Ureter (tissue), 1 donor: ENCODE results near the gene DLG2. TPM values are rescaled to one million over a fixed set of nuclear protein-coding genes. Genes with fewer than 3 reads are reported as not detected.

Experiments used
- DNase-seq: peaks from one replicate; pipeline ENCODE4 v3.0.0-alpha.2; 2020; ENCODE audit warnings: low spot score
- total RNA-seq: library from RNA; stranded (reverse); gene quantifications from one replicate; pipeline ENCODE4 v1.2.4, GENCODE V29; 2023
- donor health status: DM: yes; HTN: yes; CAD: no.

DLG2 gene
- total RNA-seq, 1 donor from 2014 or later, result 19.5 TPM

DNA sequence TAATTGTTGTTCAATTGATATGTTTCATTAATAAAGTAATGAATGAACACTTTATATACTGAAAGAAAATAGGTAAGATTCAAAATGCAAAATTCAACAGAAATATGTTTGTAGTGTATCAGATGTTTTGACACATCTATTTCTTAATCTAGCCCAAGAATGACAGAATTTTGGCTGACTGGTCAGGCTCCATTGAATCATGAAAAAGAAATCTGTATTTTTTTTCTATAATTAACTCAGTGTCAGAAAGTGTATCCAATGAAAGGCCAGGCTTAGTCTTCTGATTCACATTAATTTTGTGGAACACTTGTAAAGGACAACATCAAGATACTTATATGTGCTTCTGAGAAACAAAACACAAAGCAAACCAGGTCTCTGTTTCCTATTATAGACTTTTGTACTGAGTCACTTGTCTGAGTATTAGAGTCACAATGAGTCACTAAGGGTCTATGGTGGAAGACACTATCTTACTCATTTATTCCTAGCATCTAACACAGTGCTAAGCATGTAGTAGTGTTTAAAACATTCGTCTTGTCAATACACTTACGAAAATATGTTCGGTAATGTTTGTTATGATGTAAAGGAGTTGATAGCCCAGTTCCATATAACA, 2043.3 kb downstream of the DLG2 start:
- no peak for DNase-seq

DNA sequence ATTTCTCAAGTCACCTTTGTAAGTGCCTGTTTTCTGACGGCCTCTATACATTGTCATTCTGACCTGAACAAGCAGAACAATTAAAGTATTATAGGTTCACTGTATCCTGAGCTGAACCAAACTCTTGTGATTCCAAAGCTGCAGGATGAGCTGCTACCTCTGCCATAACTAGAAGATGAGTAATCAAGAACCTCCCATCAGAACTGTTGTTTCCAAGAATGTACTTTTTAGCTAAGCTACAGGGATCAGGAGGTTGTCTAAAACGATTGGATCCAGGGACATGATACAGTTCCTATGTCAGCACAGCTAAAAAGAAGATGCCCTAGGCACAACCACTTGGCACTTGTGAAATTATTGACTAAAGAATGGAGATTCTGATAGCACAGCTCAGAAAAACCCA, 2052.6 kb downstream of the DLG2 start:
- DNase-seq, result no peak

DNA sequence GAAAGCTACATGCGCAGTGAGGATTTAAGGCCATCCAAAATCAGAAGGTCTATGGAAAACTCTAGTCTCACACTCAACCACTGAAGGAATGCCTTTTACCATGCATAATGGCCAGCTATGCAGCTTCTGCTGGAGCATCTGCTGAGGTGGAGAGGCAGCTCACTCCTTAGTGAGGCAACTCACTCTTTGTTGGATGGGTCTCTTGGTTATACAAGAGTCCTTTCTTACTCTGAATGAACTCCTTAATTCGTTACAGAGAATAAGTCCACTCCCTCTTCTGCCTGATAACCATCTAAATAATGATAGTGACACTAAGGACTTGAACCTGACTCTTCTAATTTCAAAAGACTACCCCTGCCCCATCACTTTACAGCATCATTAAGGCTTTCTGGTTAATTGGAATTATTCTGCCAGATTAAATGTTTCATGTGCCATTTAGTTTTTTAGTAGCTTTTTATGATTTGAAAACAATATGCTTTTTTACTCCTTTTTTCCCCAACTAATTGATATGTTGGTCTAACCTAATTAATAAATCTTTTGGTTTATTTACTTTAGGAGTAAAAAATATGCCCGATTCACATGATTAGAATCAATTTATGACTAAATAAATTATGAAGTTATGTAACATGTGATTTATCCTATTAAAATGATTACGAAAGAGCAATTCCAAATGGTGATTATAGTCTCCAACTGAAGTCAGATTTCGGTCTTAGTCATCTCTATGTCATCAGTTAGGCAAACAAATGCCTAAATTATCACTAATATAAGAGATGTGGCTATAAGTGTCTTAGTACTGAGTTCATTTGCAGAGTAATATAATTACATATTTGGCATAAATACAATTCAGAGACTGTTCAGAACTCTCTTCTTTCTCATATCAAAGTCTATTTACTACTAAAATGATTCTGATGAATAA, 2054.3 kb downstream of the DLG2 start:
- no peak for DNase-seq

DNA sequence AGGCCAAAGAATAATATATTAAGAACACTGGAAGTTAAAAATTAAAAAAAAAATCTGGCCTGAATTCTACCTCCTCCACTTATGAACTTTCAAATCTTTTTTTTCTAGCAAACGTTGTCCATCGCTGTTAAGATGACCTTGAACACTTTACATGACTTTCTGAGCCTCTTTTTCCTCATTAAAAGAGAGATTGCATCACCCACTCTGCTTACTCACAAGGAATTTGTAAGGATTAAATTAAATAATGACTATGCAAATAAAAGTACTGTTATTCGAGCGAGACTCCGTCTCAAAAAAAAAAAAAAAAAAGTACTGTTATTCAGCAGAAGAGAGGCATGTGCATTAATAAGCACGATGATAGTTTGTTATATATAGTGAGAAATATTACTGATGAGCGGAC, 2055.8 kb downstream of the DLG2 start:
- no peak for DNase-seq

DNA sequence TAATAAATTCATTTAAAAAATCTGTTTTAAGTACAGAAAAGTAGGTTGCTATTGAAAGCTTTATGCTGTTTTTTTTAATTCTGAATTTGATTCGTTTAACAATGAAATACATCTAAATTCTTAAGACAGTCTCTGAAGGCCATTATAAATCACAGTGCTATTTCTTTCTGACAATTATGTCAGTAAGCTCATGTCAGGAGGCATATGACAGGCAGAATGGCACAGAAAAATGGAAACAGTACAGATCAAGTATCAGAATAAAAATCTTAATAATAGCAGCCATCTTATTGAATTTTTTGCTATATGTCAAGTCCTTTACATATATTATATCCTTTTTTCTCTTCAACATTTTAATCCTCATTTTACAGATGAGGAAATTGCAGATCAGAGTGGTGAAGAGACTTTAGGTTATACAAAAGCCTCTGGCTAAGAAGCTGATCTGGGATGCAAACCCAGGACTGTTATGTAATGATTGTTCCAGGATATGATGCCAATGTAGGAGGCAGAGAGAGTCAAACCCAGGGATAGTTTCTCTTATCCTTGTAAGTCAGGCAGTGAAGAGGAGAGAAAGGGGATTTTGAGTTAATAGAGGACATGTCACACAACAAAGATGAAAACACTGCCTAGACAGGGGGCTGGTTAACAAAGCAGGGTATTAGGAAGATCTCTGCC, 2057.9 kb downstream of the DLG2 start:
- no peak for DNase-seq

DNA sequence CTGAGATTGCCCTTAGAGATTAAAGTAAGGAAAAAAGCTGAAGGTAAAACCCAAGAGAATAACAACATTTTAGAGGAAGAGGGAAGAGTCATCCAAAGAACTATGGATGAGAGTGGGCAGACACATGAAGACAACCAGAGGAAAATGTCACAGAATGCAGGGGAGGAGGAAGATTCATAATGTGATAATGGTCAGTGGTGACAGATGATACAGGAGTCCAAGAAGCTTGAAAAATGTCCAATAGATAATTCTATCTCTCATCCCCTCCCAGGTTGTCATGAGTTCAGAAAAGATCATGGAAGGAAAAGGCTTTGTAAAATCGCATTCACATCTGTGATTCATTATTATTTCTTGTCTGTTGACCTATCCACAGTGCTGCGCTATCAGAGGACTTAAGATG, 2058.6 kb downstream of the DLG2 start:
- no peak for DNase-seq

DNA sequence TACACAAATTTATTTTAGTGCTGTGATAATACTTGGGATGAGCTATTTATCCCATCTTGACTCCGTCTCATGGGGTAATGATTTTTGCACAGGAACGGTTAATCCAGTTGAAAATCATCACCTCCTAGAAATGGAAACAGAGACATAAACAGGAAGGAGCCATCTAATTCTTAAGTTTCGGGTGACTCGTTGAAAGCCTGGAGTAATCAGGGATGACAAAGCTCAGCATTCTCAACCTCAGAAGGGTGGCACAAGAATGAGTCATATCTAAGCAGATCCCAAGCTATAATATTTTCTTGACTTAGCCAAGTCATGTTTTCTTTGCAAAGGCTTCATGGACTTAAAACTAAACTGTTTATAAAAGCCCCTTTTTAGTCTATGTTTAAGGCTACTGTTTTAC, 2060.2 kb downstream of the DLG2 start:
- no peak for DNase-seq

DNA sequence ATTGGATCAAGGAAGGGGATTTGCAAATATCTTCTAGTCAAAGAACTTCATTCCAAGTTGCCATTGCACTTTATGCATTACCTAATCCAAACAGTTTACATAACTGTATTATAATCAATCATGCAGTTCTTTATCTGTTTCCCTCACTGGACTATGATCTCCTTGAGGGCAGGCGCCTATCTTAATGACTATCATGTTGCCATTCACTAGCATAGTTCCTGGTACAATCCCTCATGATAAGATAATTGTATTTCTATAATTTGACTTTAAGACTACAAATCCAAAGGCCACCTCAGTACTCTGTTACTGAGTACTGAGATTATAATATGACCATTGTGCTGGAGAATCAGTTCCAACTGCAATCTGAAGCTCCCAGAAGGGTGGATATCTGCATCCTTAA, 2062.3 kb downstream of the DLG2 start:
- DNase-seq, result no peak

DNA sequence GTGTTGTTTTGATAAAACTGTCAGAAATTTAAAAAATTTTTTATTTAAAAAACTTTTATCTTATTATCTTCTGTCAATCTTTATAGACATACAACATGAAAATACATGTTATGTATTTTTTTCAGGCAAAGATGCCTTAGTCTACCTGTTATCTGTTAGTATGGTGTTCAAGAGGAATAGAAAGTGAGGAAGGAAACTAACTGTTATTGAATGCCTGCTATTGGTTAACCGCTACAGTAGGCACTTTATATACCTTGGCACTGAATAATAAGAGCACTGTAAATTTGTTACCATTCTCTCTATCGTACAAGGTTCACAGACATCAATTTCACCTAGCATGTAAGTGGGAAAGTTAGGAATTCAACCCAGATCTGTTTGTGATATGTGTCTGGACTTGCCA, 2068.9 kb downstream of the DLG2 start:
- DNase-seq, result no peak

DNA sequence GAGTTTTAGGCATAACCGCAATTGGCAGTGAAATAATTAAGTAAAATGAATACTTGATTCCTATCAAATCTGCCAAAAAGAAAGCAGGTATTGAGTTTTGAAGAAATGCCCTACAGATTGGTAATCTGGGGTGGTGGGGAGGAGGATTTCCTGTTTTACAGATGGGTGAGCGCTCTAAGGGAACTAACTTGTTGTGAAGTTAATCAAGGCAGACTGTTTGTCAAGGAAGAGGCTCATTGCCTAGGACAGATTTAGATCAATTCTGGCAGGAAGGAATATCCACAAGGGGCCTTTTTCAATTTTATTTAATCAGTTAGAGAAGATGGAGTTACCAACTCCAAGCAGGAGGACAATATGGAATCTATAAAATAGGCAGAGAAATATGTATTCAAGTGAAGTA, 2069.5 kb downstream of the DLG2 start:
- DNase-seq, result no peak

DNA sequence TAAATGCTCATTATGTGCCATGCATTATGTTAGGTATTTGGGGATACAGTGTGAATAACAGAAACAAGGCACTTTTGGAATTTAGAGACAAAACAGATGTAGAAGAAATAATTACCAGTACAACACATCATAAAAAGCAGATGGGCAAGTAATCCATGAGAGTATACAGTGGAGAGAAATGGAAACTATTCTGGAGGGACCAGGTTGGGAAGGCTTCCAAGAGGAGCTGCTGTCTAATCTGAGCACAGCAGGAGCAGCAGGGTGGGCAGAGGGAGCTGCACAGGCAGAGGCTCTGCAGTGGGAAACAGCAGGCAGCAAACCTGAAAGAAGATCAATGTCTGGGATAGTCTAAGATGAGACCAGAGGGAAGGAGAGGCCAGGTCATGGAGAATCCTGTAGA, 2072.3 kb downstream of the DLG2 start:
- no peak for DNase-seq

DNA sequence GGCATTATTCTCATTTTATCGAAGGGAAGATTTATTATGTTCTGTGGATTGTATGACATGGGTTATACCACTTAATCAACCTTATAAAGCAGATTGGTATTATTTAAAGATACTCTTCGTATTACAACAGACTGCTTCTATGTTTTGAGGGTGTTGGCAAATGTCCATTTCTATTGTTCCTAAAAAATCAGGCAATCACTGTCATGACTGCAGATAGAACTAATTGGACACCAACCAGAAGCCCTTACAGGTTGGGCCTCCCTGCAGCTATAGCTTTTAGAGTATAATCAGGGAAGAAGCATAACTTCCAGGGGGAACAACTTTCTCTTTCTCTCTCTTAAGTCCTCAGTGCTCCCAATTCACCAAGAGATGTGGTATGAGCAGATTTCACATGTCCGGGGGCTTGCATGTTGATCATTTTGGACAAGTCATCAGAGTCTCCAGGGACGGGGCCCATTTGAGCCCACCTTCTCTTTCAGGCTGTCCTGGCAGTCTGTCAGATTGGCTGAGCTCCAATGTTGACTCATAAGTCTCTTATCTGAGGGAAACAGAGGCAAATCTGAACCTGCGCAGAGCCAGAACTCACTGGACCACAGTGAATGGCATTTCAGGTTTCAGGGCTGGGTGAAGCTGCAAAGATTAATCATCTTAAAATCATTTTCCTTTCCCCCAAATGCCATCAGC, 2077.0 kb downstream of the DLG2 start:
- peak; percentile 45 for DNase-seq

DNA sequence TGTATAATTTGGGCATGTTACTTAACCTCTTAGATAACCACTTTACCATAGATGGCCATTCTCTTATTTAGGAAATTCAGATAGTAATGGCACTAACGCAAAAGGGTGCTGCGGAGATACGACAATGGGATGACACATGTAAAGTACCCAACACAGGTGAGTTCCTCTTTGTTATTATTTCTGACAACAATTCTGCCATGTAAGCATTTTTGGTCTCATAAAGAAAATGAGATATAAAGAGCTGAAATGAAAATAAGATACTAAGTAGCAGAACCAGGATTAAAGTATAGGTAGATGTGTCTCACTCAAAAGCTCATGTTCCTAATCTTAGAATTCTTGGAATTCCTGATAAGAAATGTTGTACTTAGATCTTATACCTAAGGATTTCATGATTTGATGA, 2080.8 kb downstream of the DLG2 start:
- no peak for DNase-seq

DNA sequence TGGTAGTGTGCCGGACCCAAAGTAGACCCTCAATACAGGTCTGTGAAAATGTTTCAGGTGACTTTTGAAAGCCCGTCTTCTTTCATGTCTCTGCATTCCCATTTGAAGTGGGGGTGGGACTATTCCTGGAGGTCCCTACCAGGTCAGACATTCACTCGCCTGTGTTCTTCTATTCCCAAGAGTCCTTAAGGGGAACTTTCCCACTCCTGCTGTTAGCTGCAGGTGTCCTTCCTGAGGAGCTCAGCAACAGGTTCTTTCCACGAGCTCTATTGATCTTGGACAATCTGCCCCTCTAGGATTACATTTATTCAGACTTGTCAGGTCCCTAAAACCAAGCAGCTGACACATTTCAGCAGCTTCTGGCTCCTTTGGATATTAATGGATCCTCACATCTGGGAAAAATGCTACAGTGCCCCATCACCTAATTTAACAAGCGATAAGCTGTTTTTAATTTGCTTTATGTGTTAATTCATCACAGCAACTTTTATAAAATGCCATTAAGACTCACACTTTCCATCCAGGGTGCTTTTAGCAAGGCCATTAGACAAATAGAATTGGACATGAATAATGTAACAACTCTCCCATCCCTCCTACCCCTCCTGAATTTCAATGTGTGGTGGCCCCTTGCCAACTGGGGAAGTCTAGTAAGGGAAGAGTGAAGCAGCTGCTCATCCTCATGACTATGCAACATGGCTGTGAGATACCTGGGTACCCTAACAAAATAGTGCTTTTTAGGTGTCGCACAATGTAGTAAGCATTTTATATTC, 2081.5 kb downstream of the DLG2 start:
- no peak for DNase-seq

DNA sequence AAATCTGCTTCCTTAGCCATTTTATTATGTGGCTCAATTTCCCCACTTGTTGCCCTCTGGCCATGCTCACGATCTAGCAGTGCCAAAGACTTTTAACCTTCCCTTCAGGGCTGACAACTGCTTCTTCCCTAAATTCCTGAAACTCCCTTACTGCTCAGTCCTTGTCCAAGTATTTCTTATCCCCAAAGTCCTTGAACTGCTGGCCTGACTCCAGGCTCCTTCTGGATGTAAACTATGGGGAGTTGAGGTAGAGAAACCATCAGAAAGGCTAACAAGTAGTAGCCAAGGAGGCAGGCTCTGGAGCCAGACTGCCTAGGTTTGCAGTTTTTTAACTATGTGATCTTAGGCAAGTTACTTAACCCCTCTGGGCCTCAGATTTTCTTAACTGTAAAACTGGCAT, 2082.3 kb downstream of the DLG2 start:
- no peak for DNase-seq

DNA sequence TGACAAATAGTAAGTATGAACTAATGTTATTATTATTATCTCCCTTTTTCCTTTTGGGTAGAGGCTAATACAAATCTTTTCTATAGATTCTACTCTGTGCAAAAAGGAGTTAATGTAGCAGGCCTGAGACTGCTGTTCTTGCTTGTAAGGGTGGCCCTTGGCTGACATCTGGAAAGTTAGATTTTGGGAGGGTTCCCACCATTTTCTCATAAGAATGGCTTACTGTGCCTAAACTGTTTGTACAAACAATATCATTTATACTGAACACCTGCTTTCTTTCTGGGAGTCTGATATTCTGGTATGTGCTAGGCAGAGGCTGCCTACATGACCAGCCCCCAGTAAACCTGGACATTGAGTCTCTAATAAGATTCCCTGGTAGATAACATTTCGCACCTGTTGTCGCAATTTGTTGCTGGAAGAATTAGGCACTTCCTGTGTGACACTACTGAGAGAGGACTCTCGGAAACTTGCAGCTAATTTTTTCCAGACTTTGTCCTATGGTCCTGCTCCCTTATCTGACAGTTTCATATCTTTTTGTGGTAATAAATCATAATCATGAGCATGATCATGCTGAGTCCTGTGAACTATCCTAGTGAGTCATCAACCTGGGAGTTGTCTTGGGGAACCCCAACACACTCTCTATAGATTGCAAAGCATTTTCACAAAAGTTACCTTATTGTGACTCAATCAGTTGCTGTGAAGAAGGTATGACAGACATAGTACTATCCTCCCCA, 2083.3 kb downstream of the DLG2 start:
- DNase-seq, result no peak

DNA sequence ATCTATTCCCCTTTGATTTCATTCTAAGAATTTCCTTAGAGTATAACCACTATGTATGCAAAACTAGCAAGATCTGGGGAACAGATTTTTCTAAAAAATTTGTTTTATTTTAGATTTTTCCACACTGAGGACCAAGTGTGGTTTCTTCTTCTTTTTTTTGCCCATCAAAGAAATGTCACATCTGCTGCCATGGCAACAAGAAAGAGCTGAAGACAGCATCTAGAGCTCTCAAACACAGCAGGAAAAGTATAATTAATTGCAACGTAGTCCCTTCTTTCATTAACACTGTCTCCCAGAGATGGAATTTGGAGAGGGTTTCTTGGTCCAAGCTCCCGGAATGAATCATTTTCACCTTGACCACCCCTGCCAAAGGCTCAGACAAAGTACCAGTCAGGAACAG, 2084.3 kb downstream of the DLG2 start:
- no peak for DNase-seq

DNA sequence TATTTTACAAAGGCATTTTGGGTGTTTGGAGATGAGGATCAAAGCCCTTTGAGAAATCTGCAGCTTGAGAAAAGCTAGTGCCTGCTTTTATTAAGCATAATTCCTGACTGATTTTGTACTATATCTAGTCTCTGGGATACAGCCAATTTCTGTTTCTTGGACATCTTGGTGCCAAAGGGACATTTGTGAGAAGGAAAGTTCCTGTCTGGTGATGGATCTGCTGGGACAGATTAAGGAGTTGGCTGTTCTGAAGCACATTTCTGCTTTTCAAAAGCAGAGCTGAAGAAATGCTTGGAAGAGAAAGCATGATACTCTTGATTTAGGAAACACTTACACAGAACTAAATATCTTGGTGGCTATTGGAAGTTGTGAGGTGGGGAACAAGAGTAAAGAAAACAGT, 2086.4 kb downstream of the DLG2 start:
- no peak for DNase-seq

DNA sequence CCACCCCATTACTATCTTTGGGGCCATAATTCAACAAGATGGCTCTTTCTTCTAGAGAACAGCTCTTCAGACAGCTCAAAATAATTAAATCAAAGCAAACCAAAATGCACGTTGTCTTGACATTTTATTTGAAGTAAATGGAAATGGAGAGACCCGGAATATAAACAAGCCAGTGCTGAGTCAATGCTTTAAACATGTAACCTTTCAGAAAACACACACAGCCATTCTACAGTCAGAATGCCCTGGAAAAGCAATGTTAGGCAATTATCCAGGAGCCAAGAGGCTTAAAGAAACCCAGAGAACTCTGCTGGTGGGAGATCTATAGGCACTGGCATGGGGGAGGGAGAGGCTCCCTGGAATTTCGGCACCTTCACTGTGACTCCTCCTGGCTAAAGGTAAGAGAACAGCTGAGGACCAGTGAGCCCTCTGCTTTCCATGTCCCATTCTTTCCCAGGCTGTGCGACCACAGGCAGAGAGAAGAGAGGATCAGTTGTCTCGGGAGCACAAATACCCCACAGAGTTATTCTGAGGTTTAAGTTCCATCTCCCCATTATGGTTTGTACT, 2086.9 kb downstream of the DLG2 start:
- DNase-seq, result no peak

DNA sequence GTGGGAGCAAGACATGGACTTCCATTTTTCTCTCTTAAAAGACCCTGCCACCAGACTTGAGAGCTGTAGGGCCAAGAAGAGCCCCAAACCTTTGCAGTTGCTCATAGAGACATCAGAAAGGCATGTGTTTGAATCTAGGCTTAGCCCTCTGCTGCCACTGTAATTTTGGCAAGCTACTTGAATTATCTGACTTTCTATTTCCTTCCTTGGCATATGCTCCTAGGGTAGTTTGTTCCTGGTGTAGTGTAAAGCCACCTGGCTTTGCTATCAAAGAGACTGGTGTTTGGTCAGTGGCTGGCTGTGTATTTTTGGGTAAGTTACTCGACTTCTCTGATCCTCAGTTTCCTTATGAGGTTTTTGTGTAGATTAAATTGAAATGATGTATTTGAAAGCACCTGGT, 2088.9 kb downstream of the DLG2 start:
- DNase-seq, result no peak
